Non-pigmented ciliary epithelial cell (primary cell): ENCODE results near the gene ACLY.
"Not testable (repeated sequence)": the region's sequence is repeated elsewhere in the genome, so short reads cannot be mapped to it uniquely, and the experiment has no call there.

Experiments used
- DNase-seq: peaks from one replicate; pipeline ENCODE4 v3.0.0-alpha.2; 2010; ENCODE audit warnings: low read depth

The ACLY gene

DNA sequence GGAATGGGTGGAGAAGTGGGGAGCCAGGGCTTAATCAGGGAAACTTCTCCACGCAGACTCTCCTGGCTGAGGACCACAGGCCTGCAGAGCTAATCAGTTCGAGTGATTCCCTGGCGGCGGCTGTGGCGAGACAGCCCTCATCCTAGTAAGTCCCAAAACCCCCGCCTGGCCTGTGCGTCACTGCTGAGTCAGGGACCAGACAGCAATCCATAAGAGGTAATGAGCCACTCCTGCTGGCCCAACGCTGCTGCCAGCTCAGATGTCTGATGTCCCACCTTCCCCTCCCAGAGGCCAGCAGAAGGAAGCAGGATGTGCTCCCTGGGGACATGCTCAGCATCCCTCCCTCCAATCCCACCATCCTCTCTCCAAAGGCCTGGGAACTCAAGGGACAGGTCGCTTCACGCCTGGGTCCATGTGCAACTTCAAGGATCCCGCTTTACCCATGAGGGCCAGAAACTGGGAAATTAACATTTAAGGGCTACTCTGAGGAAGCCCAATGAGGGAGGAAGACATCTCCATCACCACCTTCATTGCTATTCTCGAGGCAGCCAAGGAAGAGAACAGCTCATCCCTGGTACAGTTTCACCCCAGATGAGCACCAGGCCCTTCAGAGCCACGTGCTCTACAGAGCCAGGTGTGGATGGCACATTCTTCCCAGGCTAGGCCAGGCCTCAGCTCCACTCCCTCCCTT is 7.9 kb downstream of the ACLY start:
- peak; percentile 93 for DNase-seq

DNA sequence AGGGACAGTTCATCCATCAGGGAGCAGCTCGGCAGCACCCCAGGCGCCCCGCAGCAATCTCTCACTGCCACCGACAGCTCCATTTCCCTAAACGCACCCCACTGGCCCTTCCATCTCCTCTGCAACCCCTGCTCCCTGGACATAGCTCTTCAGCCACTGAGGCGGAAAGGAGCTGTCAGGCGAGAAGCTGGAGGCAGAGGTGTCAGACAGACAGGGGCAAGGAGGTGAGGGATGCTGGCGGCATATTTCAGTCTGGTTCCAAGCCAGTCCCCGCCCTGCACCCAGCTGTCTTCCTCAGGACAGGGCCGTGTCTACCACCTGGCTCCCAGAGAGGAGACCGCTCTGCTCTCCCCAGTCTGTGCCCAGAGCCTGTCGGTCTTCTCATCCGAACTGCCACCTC is 9.7 kb downstream of the ACLY start:
- no peak for DNase-seq

DNA sequence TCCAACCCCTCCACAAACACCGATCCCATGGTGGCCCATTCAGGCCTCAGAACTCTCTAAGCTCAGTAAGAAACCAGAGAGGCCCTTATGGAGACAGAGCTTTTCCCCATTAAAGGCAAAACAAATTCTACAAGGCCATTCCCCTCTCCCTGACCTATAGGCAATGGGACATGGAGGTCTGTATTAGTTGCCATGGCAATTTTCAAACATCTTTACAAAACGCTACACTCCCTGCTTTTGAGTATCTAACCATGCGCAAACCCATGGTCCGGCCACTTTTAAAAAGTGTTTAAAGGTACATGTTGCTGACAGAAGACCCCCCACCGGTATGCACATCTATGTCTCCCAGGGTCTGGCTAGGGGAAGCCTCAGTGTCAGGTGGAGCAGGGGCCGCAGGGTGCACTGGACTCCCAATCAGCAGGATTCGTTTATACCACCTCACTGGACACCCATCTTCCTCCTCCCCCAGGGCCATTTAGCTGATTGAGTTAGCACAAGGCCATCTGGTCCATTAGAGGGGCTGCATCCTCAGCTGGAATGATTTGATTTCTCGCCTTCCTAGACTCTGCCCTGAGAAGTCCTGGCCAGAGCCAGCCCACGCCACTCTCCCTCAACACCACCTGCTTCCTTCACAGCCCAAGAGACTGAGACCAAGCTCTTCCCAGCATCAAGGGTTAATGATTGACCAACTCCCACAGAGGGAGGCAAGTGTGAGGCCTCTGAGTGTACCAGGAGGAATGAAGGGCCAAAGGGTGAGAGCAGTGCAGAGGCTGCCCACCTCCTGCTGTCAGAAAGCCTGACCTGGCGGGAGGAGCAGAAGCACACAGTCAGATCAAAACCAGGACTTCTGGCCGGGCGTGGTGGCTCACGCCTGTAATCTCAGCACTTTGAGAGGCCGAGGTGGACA is 10.9 kb downstream of the ACLY start:
- no peak for DNase-seq

DNA sequence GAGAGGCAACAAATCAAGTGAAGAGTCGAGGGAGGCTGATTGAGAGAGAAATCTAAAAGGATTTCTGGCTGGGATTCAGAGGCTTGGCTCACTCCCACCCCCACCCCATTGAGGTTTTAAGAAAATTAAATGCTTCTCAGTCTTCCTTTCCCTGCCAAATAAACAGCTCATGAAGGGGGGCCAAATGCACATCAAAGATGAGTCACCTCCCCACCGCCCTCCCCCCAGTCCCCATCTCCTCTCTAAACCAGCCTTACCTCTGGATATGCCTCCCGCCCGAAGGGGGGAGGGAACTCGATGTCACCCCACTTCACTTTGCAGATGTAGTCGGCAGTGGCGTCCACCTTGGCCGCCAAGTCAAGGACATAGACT is 11.6 kb downstream of the ACLY start:
- DNase-seq: peak; percentile 36

DNA sequence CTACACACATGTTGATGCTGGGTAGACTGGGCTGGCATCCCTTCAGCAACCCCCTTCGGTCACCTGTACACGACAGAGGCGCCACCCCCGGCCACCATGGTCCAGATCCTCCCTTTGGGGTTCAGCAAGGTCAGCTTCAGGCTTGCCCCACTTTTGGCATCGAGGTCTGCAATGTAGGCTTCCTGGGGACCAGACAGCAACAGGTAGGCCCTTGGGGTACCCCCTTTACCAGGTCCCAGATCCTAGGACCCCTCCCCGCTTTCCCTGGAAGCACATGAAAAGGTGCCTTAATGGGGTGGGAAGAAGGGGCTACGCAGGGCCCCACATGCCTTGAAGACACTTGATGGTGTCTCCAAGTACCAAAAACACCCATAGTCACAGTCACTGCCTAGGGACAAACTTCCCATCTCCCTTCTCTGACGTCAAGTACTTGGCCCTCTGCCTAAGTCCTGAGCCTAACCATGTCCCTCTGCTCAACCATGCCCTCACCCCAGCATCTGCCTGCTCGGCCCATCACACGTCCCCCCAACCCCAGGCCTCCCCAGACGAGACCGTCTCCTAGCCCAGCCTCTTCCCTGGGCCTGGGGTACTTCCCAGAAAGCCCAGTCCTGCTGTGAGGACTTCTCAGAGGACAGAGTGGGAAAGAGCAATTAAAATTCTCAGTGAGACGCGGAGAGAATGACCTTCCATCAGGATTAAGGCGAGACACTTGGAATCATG is 12.1 kb downstream of the ACLY start:
- no peak for DNase-seq

DNA sequence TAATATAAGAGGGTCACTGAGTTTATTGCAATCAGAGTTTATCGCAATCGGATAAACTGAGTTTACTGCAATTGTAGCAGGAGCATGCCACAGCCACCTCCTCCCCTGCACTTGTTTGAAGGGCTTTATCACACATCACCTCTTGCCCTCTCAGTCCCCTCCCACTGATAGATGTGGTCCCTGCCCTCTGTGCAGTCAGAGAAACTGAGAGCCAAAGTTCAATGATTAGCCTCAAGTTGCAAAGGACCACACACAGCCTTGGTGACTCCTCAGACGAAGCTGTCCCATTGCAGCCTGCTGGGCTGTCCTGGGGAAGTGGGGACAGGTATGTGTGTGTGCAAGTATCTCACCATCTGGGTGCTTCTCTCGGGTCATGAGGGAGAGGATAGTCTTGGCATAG is 13.6 kb downstream of the ACLY start:
- no peak for DNase-seq

DNA sequence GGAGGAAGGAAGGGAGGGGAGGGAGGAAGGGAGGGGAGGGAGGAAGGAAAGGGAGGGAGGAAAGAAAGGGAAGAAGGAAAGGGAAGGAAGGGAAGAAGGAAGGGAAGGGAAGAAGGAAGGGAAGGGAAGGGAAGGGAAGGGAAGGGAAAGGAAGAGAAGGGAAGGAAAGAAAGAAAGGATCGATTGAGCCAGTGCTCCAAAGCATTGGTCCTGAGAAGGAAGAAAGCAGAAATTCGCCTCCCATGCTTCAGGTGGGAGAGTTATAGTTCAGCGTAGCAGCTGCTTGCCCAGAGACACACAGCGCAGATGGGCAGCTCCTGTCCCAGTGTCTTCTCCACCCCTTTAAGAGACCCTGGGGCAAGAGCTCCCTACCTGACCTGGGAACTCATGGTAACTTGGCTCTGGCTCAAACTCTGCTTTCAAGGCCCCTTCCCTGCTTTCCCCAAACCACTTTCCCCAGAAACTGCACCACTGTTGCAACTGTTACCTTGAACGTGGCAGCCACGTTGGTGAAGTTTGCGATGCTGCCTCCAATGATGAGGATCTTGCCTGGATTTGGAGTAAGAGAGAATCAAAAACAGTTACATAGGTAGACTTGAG is 14.4 kb downstream of the ACLY start:
- DNase-seq: no peak

DNA sequence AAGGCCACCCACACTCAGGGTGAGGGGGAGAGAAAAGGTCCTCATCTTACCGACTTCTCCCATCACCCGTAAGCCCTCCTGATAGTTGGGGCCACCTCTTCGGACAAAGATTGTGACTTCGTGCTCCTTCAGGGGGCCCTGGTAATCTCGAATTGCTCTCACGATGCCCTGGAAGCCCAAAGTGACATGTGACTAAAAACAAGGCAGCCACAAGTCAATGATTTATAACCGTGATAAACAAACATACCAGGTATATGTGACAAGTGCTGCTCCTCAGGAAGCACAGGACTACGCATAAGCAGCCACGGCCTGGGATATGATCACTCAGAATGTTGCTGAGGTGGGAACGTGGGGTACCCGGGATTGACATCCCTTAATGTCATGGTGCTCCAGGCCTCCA is 17.1 kb downstream of the ACLY start:
- no peak for DNase-seq

DNA sequence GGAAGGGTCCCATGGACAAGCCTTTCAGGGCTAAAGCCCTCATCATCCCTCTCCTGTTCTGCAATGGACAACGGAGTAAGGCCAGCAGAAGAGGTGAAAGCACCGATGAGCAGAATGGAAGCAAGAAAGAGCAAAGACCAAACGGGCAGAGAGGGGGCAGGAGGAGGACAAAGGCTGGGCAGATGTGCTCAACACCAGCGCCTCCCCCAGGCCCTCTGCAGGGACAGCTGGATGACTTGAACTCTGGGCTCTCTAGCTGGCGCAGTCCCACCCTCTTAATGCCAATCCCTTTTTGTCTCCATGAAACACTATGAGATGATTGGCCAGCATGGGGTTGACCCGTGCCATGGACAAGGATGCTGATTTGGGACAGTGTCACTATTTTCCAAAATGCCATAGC is 22.0 kb downstream of the ACLY start:
- DNase-seq: no peak

DNA sequence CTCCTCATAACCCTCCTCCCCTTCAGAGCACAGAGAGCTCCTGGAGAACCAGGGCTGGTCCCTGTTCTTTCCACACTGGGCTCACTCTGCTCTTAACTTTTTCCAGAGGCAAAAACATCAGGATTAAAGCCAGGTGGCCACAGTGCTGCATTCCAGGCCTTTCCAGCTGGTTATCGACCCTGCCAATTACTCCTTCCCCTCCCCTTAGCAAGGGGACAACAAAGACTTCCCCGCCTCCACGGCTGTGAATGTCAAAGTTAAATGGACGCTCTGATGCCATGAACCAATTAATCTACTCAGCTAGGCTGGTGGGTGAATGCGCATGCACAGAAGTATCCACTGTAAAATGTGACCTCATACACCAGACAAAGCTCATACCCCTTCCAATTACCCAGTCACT is 23.1 kb downstream of the ACLY start:
- no peak for DNase-seq

DNA sequence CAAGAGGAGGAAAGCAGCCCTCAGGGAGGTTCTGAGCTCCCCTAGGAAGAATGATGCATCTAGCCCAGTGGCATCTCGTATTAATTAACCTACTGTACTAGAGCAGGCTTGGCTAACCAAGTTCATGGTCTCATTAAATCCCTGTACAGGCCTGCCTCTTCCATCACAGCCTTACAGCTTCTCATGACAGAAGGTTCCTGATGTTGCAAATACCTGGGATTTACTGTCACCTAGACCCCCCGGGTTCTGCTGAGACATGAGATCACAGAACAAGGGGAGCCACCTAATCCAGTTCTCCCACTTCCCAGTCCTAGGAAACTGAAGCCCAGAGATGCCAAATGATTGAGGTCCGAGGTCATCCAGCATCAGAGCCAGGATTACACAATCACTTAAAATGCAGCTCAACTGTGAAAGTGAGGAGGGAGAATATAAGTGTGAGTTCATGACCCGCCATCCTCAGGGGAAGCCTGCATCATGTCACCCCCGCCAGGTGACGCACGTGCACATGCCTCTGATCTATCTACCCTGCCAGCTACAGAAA is 23.9 kb downstream of the ACLY start:
- peak; percentile 23 for DNase-seq

DNA sequence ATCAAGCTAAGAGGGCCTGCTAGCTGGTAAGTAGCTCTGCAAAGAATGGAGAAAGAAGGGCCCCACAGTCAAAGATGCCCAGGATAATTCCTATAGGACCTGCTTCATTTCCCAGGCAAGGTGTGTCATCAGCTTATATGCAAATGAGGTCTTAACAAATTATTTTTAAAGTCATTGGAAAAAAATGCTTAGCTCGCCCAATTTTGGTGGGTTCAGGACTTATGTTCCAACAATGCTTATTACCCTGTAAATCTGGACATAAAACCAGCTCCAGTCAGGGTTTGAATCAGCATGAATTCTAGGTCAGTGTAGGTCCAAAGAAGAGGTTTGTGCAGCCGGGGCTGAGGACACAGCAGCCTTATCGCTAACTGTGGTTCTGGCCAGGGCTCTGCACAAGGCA is 25.4 kb downstream of the ACLY start:
- DNase-seq: no peak

DNA sequence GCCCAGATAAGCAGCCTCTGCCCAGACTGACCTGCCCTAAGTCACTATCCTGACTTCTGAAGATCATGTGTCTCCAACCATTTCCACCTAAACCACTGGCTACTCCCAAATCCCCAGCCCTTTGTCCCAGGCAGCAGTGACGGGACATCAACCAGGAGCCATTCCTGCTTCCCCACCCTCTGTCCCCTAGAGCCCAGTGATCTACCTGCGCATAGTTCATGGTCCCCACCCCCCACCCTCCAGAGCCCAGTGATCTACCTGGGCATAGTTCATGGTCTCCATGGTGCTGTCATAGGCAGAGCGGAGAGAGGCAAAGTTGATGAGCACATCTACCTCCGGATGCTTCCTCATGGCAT is 26.8 kb downstream of the ACLY start:
- no peak for DNase-seq

DNA sequence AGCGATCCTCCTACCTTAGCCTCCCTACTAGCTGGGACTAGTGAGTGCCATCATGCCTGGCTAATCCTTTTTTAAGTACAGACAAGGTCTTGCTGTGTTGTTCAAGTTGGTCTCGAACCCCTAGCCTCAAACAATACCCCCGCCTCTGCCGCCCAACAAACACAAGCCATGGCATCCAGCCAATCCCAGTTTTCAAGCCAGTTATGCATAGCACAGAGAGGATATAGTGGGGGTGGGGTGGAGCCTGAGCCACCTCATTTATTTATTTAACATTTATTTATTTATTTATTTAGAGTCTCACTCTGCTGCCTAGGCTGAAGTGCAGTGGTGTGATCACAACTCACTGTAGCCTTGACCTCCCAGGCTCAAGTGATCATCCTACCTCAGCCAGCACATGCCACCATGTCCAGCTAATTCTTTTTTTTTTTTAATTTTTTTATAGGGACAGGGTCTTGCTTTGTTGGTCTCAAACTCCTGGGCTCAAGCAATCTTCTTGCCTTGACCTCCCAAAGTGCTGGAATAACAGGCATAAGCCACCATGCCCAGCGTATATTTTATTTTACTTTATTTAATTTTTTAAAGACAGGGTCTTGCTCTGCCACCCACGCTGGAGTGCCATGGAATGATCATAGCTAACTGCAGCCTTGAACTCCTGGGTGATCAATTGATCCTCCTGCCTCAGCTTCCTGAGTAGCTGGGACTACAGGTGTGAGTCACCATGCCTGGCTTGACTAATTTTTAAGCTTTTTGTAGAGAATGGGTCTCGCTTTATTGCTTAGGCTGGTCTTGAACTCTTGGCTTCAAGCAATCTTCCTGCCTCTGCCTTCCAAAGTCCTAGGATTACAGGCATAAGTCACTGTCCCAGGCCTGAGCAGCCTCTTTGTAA is 27.4 kb downstream of the ACLY start:
- DNase-seq: no peak

DNA sequence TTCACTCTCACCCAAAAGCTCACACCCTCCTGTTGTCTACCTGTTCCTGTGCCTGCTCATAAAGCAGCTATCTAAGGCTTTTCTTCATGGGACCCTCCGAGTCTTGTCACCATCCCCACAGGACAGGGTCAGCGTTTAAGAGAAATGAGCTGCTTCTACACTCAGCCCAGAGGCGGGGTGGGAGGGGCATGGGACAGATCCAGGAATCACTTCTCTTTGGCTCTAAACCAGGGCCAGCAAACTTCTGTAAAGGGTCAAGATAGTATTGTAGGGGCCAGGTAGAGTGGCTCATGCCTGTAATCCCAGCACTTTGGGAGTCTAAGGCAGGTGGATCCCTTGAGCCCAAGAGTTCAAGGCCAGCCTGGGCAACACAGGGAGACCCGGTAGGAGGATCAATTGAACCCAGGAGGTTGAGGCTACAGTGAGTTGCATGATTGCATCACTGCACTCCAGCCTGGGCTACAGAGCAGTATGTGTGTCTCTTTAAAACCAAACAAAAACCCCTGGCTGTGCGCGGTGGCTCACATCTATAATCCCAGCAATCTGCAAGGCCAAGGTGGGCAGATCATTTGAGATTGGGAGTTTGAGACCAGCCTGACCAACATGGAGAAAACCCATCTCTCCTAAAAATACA is 30.3 kb downstream of the ACLY start:
- no peak for DNase-seq

DNA sequence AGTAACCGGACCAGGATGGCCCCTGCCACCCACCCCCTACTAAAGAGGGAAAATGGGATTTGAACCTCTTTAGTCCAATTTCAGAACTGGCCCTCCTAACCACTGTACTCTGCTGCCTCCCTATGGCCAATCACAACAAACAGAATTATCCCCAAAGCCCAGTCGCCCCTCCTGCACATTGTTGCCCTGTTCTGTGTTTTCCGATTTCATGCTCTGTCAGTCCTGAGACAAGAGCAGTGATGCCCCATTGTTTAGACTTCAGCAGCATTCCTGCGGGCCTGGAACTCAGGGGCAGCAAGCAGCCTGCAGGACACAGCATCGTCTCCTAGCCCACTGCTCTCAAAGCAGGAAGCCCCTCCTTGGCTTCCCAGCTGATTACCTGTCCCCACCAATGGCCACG is 33.0 kb downstream of the ACLY start:
- DNase-seq: no peak

DNA sequence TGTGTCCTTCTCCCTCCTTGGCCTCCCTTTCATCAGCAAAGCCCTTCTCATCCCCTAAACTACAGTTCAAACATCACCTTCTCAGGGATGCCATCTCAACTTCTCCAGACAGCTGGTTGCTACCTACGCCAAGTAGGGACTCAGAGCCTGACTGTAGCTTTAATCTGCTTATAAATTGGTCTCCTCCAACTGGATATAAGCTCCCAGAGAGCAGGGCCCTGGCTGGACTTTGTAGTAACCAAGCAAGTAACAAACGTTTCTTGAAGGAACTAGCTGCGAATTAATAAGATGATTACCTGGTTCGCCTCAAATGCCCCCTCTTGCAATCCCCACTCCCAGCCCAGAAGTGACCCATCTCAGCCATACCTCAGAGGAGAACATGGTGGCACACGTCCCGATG is 36.0 kb downstream of the ACLY start:
- DNase-seq: no peak

DNA sequence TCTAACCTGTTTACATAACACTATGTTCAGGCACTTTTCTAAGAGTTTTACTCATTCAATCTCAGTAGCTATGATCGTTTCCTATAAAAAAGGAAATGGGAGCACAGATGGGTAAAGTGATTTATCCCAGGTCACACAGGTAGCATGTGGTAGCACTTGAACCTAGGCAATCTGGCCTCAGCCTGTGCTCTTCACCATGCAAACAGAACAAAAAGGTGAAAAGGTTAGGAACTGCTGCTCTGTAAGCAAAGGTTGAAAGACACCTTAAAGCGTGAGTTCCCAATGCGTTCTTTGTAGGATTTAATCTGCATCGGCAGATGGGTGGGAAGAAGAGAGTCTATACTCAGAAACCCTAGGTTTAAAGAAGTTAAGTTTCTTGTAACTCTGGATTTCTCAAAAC is 38.6 kb downstream of the ACLY start:
- no peak for DNase-seq

DNA sequence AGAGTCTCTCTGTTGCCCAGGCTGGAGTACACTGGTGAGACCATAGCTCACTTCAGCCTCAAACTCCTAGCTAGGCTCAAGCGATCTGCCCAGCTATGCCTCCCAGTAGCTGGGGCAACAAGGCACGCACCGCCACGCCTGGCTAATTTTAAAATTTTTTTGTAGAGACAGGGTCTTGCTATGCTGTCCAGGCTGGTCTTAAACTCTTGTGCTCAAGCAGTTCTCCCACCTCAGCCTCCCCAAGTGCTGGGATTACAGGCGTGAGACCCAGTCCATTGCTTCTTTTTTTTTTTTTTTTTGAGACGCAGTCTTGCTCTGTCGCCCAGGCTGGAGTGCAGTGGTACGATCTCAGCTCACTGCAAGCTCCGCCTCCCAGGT is 44.5 kb downstream of the ACLY start:
- not testable (repeated sequence) for DNase-seq

DNA sequence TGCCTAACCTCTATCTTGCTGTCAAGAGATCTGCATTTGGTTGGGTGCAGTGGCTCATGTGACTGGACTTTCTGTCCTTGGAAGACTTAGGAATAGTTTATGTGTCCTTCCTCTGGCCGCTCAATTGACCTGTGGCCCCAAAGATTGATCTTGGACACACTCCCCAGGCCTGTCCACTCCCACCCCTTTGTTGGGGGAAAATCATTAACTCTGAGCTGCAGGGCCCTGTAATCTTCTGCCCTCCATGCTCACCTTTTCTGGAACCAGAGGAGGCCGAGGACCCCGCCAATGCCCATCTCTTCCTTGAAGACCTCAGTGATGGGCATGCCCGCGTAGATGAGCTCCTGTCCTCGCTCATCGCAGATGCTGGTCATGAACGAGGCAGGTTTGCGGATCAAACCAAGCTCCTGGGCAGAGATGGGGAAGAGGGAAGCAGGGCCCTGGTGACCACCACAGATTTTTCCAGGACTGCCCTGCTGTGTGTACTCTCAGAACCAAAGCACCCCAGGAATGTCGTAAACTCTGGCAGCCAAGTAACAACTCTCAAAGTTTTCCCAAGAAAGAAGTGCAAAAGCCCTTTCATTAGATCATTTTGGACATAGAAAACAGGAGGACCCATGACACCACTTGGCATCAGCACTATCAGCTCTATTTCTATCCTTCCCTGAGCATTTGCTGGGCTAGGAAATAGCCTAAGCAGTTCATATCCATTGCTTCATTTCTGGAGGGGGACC is 45.0 kb downstream of the ACLY start:
- no peak for DNase-seq
